Panc1 (cell line): ENCODE measurements around the gene NEAT1. TPM values are rescaled to one million over a fixed set of nuclear protein-coding genes. Genes with fewer than 3 reads are reported as not detected.

Experiments
- ATAC-seq: fragments of 200-7000 bp; cut with Tn5 transposase; 2 replicates; pipeline ENCODE4 v1.9.1; 2020; ENCODE audit warnings: mild to moderate bottlenecking, moderate library complexity
- BruUV-seq: library from RNA; stranded (reverse); fragments of 400-500 nt; replicated peaks from 2 replicates; lab custom pipeline; 2021; lab: Mats Ljungman, UMichigan
- CTCF ChIA-PET: fragments of 300-600 bp; sonication (Branson Sonifier 250); formaldehyde crosslinking; loops from one replicate; lab custom pipeline; 2022; ENCODE audit warnings: antibody characterized with exemption; lab: Charles Lee
- POLR2A ChIA-PET: fragments of 300-600 bp; sonication (Branson Sonifier 250); formaldehyde crosslinking; loops from one replicate; lab custom pipeline; 2022; ENCODE audit warnings: antibody characterized with exemption; lab: Charles Lee
- DNase-seq: peaks from one replicate; pipeline ENCODE4 v3.0.0-alpha.2; 2010; ENCODE audit warnings: low read depth, low spot score
- H3K27ac ChIP-seq: 2 replicates; pipeline ENCODE4 v1.5.1; 2011; ENCODE audit warnings: mild to moderate bottlenecking, low read length, inconsistent platforms
- H3K27me3 ChIP-seq: fragments of 200-500 bp; sonication (Bioruptor generic); 2 replicates; pipeline ENCODE4 v1.6.0; 2014; ENCODE audit warnings: low read length, inconsistent platforms; ENCODE audit not compliant: control insufficient read depth, insufficient read depth
- H3K36me3 ChIP-seq: fragments of 200-500 bp; sonication (Bioruptor generic); 2 replicates; pipeline ENCODE4 v1.5.1; 2014; ENCODE audit warnings: inconsistent platforms, mild to moderate bottlenecking, low read length, moderate library complexity; ENCODE audit not compliant: control insufficient read depth, insufficient read depth
- H3K4me1 ChIP-seq: 2 replicates; pipeline ENCODE4 v1.5.1; 2011; ENCODE audit warnings: inconsistent platforms, mild to moderate bottlenecking, low read length, moderate library complexity; ENCODE audit not compliant: control insufficient read depth, insufficient read depth
- H3K4me3 ChIP-seq, 2 experiments: 2 replicates each; pipeline ENCODE4 v1.5.1; 2011 to 2012; ENCODE audit warnings: low read depth in 2 of 2, low read length in 2 of 2, mild to moderate bottlenecking in 2 of 2, inconsistent platforms in 1 of 2, moderate library complexity in 1 of 2
- H3K9me3 ChIP-seq: fragments of 200-500 bp; sonication (Bioruptor generic); 2 replicates; pipeline ENCODE4 v1.5.1; 2014; ENCODE audit warnings: low read depth, mild to moderate bottlenecking, inconsistent platforms, low read length, moderate library complexity; ENCODE audit not compliant: control insufficient read depth, insufficient read depth
- CTCF ChIP-seq: fragments of 450-650 bp; IDR thresholded peaks from 2 replicates; pipeline ENCODE4 v1.5.1; 2017; ENCODE audit warnings: mild to moderate bottlenecking
- POLR2AphosphoS5 ChIP-seq: IDR thresholded peaks from 2 replicates; pipeline ENCODE4 v1.6.1; 2012; ENCODE audit warnings: mild to moderate bottlenecking, low read depth, low read length, moderate library complexity
- REST ChIP-seq, 2 experiments: IDR thresholded peaks; 2 replicates each; pipeline ENCODE4 v1.6.1; 2011 to 2012; ENCODE audit warnings: low read depth in 2 of 2, control low read depth in 1 of 2, low read length in 1 of 2, mild to moderate bottlenecking in 1 of 2, moderate library complexity in 1 of 2; ENCODE audit not compliant: insufficient read depth in 1 of 2
- SIN3A ChIP-seq: IDR thresholded peaks from 2 replicates; pipeline ENCODE4 v1.6.1; 2012; ENCODE audit warnings: low read depth, mild to moderate bottlenecking, low read length, moderate library complexity, borderline replicate concordance; ENCODE audit not compliant: insufficient read depth
- TCF7L2 ChIP-seq: IDR thresholded peaks from 2 replicates; pipeline ENCODE4 v1.6.1; 2011; ENCODE audit warnings: mild to moderate bottlenecking, low read depth, low read length, inconsistent platforms
- in situ Hi-C: cut with HindIII; loops from 2 replicates; pipeline ENCODE4 v1.10.0; 2016; ENCODE audit warnings: low sequenced_read_pairs, low pct_unique_long_range_greater_than_20kb
- intact Hi-C: fragments of 100-400 bp; cut with micrococcal nuclease; formaldehyde crosslinking; loops from one replicate; pipeline ENCODE4 v1.10.0; 2022; ENCODE audit not compliant: unreplicated experiment
- total RNA-seq: library from RNA; stranded (reverse); gene quantifications from one replicate; pipeline ENCODE4 v1.2.1, GENCODE V29; 2021; ENCODE audit not compliant: unreplicated experiment

NEAT1 gene
- total RNA-seq, 1 experiment from 2014 or later, result 731 TPM

GRCh38 chr11:65454696-65455456, 32.3 kb downstream of the NEAT1 start:
- intact Hi-C loops (loop anchor here (5.0 kb wide), 1 partner anchor 52 kb away; no protein-coding TSS in a partner anchor), in situ Hi-C loops (no loop called here)
- BruUV-seq, result TSS peak; percentile 99
- Histone ChIP-seq H3K9me3 (no peaks in the 10 kb centered on the region), H3K4me3 (peak overlapping the region; percentile 54 to 90), H3K4me1 (peaks cover 26% of the 10 kb centered on the region), H3K27ac (peak overlapping the region; percentile 92), H3K27me3 (no peaks in the 10 kb centered on the region), H3K36me3 (no peaks in the 10 kb centered on the region; the same call in 1 of the 2 replicates)
- peak; percentile 96 for ATAC-seq
- TF ChIP-seq TCF7L2 (peak; percentile 80), CTCF (no peak), POLR2AphosphoS5 (peak; percentile 99), SIN3A (peak; percentile 65; the same call in 1 of the 2 replicates), REST (IDR thresholded peaks at IDR 0.05; ENCODE audit: insufficient read depth in 1 of 2, low read depth in 2 of 2, low read length in 1 of 2) (0 out of 4 replicates have a peak, but pooled peaks of 1 of the 2 experiments have one; percentile 42)
- DNase-seq, result no peak
- CTCF ChIA-PET, result interaction anchor here (0.5 to 1.4 kb wide), 3 partner anchors 14 to 37 kb away, joined by 3 to 5 read pairs (median 3); no protein-coding TSS in a partner anchor
- POLR2A ChIA-PET, result interaction anchor here (1.0 to 1.9 kb wide), 4 partner anchors 17 to 53 kb away, joined by 4 to 12 read pairs (median 8); partner anchors contain the start of gene MALAT1

- Histone ChIP-seq H3K27ac (peak overlapping the region; percentile 92), H3K27me3 (no peaks in the 10 kb centered on the region), H3K9me3 (no peaks in the 10 kb centered on the region), H3K36me3 (no peaks in the 10 kb centered on the region; the same call in 1 of the 2 replicates), H3K4me3 (peak overlapping the region; percentile 54 to 90), H3K4me1 (peaks cover 26% of the 10 kb centered on the region)
- DNase-seq, result no peak
- intact Hi-C loops (loop anchor here (5.0 kb wide), 1 partner anchor 51 kb away; no protein-coding TSS in a partner anchor), in situ Hi-C loops (no loop called here)
- no peak for ATAC-seq
- BruUV-seq, result no TSS peak
- TF ChIP-seq POLR2AphosphoS5 (no peak), SIN3A (no peak), REST (IDR thresholded peaks at IDR 0.05; ENCODE audit: insufficient read depth in 1 of 2, low read depth in 2 of 2, low read length in 1 of 2) (no peak), CTCF (no peak), TCF7L2 (no peak)
- ChIA-PET POLR2A (interaction anchor here (0.6 to 1.9 kb wide), 3 partner anchors 9 to 61 kb away, joined by 8 to 10 read pairs (median 10); no protein-coding TSS in a partner anchor), CTCF (no interaction called here)
These were observed 33.8 kb downstream of the NEAT1 start for GRCh38 chr11:65456418-65456817.
